Activated T-cell treated with anti-CD3 and anti-CD28 coated beads, Interleukin-2, amount 50 U/mL, for 4 hours (primary cell): Measurements from ENCODE around the gene RAB40C. TPM values are rescaled to one million over a fixed set of nuclear protein-coding genes. Genes with fewer than 3 reads are reported as not detected.

Experiments
- ATAC-seq, 2 donors: fragments of 200-7000 bp; cut with Tn5 transposase; one replicate each; pipeline ENCODE4 v1.10.0; 2021
- DNase-seq: peaks from one replicate; pipeline ENCODE4 v3.0.0-alpha.2; 2020
- H3K27me3 Mint-ChIP-seq: one replicate; pipeline ENCODE4 v1.8.0; 2021; ENCODE audit warnings: low read depth, mixed read lengths
- H3K36me3 Mint-ChIP-seq: one replicate; pipeline ENCODE4 v1.8.0; 2022; ENCODE audit warnings: mixed read lengths; ENCODE audit not compliant: insufficient read depth
- H3K4me1 Mint-ChIP-seq: one replicate; pipeline ENCODE4 v1.8.0; 2021; ENCODE audit warnings: low read depth, mixed read lengths
- H3K4me3 Mint-ChIP-seq: one replicate; pipeline ENCODE4 v1.8.0; 2021; ENCODE audit warnings: mild to moderate bottlenecking, moderate library complexity, mixed read lengths
- H3K9me3 Mint-ChIP-seq: one replicate; pipeline ENCODE4 v1.8.0; 2021; ENCODE audit warnings: mixed read lengths
- total RNA-seq, 3 donors: library from RNA; stranded (reverse); gene quantifications; one replicate each; pipeline ENCODE4 v1.2.1, GENCODE V29; 2021

RAB40C gene
- total RNA-seq, 3 donors from 2014 or later: 13.4 to 15.7 (median 14.6) TPM

DNA sequence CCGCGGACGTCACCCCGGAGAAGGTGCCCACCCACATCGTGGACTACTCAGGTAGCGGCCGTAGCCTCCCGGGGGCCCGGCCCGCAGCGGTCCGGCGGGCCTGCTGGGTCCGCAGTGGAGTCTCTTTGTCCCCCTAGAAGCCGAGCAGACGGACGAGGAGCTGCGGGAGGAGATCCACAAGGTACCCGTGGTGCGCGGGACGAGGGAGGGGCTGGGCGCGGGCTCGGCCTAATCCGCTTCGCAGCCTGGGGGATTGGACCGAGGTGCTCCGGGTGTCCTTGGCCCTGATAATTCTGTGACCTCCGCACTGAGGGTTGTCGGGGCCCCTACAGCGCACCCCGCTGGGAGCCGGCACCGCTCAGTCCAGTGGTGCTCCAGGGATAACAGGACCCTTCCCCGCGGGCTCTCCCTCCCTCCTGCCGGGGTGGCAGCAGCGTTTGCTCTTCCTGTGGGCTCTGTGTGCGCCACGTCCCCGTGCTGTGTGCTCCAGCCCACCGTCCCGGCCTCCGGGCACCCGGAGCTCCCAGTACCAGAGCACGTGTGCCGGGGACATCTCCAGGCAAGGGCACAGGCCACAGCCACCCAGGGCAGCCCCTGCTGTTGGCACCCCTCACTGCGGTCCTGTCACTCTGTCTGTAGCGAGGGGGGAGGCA, 78.8 kb downstream of the RAB40C start:
- Mint-ChIP-seq H3K36me3 (peaks cover 6% of the 10 kb centered on the region), H3K27me3 (no peaks in the 10 kb centered on the region), H3K9me3 (no peaks in the 10 kb centered on the region), H3K4me3 (peak overlapping the region; percentile 80), H3K4me1 (peaks cover 7% of the 10 kb centered on the region)
- DNase-seq (no peak), ATAC-seq (peak; percentile 7 to 12)

DNA sequence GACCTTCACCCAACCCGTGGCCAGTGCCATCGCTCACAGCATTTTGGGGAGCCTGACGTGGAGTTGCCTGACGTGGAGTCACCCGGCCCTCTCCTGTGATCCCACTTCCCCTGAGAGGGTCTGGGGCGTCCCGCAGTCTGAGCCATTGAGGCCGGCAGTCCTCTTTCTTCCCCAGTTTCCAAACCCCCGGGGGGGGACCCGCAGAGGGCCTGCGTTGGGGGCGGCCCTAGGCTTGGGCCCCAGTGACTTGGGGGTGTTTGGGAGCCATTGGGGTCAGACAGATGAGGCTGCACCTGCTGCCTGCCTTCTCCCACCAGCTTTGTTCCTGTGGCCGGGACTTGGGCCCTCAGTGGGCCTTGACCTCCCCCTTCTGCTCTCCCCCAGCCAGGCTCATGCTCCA, 79.8 kb downstream of the RAB40C start:
- H3K4me3 Mint-ChIP-seq: peak overlapping the region; percentile 80
- ATAC-seq (no peak), DNase-seq (no peak)
- H3K27me3 Mint-ChIP-seq: peaks cover under 1% of the 10 kb centered on the region
- peaks cover 7% of the 10 kb centered on the region for H3K4me1 Mint-ChIP-seq
- peaks cover 6% of the 10 kb centered on the region for H3K36me3 Mint-ChIP-seq
- H3K9me3 Mint-ChIP-seq: no peaks in the 10 kb centered on the region

DNA sequence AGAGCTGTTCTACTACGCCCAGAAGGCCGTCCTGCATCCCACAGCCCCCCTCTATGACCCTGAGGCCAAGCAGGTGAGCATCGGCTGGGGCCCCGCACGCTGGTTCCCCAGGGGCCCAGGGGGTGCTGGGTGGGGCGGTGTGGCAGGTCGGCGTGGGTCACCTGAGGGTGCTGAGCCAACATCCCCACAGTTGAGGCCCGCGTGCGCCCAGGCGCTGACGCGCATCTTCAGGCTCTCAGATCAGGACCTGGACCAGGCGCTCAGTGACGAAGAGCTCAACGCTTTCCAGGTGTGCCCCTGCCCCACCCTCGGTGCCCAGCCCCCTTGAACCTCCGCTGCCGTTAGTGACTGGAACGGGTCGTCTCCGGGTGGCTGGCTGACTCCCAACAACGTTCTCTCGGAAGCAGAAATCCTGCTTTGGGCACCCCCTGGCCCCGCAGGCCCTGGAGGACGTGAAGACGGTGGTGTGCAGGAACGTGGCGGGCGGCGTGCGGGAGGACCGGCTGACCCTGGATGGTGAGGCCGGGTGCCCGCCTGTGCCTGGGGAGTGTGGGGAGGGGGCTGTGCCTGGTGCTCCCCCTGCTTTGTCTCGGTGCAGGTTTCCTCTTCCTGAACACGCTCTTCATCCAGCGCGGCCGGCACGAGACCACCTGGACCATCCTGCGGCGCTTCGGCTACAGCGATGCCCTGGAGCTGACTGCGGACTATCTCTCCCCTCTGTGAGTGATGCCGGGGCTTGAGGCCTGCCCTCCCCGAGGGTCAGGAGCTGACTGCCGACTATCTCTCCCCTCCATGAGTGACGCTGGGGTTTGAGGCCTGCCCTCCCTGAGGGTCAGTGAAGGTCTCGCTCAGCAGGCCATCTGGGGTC, 80.9 kb downstream of the RAB40C start:
- DNase-seq: no peak

DNA sequence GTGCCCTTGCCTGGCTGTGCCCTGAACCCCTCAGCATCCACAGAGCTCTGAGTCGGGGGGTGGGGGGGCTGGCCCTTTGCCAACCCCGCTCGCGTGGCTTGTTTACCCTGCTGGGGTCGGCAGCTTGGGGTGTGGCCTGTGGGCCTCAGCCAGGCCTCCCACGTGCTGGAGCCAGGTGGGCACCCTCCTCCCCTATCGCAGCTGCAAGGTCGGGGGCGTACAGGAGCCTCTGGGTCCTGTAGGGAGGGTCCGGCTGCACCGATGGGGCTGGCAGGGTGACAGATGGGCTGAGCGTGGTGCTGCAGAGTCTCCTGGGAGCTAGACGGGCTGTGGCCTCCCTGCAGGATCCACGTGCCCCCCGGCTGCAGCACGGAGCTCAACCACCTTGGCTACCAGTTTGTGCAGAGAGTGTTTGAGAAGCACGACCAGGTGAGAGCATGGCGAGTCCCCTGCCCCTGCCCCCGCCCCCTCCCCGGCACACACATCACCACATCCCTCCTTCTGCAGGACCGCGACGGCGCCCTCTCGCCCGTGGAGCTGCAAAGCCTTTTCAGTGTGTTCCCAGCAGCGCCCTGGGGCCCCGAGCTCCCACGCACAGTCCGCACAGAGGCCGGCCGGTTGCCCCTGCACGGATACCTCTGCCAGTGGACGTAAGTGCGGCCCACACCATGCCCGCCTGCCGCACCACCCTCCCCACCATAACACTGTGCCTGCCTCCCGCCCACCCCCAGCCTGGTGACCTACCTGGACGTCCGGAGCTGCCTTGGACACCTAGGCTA, 81.7 kb downstream of the RAB40C start:
- Mint-ChIP-seq H3K4me1 (peaks cover 11% of the 10 kb centered on the region), H3K27me3 (peaks cover 6% of the 10 kb centered on the region), H3K9me3 (no peaks in the 10 kb centered on the region), H3K4me3 (no peak overlapping the region), H3K36me3 (peaks cover 6% of the 10 kb centered on the region)
- DNase-seq (no peak), ATAC-seq (no peak)

More for the DNA sequence above, 80.9 kb downstream of the RAB40C start:
- no peaks in the 10 kb centered on the region for H3K9me3 Mint-ChIP-seq
- H3K4me3 Mint-ChIP-seq: peak overlapping the region; percentile 42
- ATAC-seq: no peak
- peaks cover 11% of the 10 kb centered on the region for H3K4me1 Mint-ChIP-seq
- H3K27me3 Mint-ChIP-seq: peaks cover 6% of the 10 kb centered on the region
- H3K36me3 Mint-ChIP-seq: peaks cover 6% of the 10 kb centered on the region

DNA sequence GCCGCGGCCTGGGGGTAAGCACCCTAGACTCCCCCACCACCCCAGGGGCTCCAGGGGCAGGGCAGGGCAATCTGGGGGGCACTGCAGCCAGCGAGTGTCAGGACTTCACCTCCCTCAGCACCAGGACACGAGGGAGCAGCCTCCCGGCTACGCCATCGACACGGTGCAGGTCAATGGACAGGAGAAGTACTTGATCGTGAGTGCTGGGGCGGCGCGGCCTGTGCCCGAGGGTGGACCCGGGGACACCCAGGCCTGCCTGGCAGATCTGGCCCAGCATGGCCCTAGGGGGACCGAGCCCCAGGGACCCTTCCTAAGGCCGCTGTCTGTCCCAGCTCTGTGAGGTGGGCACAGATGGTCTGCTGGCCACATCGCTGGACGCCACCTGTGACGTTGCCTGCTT, 82.5 kb downstream of the RAB40C start:
- Mint-ChIP-seq H3K36me3 (peaks cover 6% of the 10 kb centered on the region), H3K9me3 (no peaks in the 10 kb centered on the region), H3K4me1 (peaks cover 11% of the 10 kb centered on the region), H3K4me3 (no peak overlapping the region), H3K27me3 (peaks cover 11% of the 10 kb centered on the region)
- DNase-seq (no peak), ATAC-seq (no peak)

DNA sequence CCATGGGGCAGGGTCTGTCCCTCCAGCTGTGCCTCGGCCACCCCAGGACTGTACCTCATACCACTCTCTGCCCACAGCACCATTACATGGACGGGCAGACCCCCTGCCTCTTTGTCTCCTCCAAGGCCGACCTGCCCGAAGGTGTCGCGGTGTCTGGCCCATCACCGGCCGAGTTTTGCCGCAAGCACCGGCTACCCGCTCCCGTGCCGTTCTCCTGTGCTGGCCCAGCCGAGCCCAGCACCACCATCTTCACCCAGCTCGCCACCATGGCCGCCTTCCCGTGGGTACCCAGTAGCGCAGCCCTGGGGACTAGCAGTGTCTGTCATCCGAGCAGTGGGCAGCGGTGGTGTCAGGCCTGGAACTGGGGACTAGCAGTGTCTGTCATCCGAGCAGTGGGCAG, 83.0 kb downstream of the RAB40C start:
- Mint-ChIP-seq H3K36me3 (peaks cover 6% of the 10 kb centered on the region), H3K4me1 (peaks cover 7% of the 10 kb centered on the region), H3K4me3 (no peak overlapping the region), H3K9me3 (no peaks in the 10 kb centered on the region), H3K27me3 (peaks cover 11% of the 10 kb centered on the region)
- DNase-seq (no peak), ATAC-seq (no peak)

DNA sequence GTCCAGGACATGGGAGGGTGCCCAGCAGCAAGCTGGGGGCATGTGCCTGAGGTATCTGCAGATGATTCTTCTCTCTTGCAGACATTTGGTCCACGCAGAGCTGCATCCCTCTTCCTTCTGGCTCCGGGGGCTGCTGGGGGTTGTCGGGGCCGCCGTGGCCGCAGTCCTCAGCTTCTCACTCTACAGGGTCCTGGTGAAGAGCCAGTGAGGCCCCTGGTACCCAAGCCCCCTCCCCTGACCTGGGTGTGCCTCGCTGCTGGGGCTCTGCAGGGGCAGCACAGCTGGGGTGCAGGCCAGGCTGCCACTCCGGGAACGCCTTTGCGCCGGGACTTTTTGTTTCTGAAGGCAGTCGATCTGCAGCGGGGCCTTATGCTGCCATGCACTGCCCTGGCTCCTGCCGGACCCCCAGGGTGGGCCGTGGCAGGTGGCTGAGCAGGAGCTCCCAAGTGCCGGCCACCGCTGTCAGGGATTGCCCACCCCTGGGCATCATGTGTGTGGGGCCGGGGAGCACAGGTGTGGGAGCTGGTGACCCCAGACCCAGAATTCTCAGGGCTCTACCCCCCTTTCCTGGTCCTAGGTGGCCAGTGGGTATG, 83.6 kb downstream of the RAB40C start:
- H3K4me3 Mint-ChIP-seq: no peak overlapping the region
- H3K9me3 Mint-ChIP-seq: no peaks in the 10 kb centered on the region
- H3K36me3 Mint-ChIP-seq: peaks cover 6% of the 10 kb centered on the region
- H3K27me3 Mint-ChIP-seq: peaks cover 11% of the 10 kb centered on the region
- peaks cover 7% of the 10 kb centered on the region for H3K4me1 Mint-ChIP-seq
- ATAC-seq (no peak), DNase-seq (no peak)

DNA sequence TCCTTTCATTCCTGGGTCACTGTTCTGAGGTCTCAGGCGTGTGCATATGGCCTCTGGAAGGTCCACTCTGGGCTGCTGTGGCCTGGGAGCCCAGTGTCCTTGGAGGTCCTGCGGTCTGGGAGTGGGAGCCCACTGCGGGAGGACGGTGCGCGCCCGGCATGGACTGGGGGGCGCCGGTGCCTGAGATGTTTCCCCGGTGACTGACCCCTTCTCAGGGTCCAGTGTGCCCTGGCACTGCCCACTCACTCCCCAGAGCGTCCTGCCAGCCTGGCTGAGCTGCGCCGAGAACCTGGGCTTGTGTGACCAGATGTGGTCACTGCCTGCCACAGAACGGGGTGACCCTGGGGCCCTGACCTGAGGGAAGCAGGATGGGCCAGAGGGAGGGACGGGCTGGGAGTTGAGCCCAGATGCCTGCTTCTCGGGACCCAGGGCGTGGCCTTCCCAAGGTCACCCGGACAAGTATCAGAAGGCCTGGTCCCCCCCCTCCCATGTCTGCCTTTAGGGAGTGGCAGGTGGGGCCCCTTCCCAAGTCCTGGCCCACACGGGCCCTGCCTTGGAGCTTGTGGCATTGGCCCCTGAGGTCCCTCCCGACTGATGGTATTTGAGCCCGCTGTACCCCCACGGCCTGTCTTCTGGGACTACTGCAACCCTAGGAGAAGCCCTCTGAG, 84.5 kb downstream of the RAB40C start:
- Mint-ChIP-seq H3K4me1 (peaks cover 6% of the 10 kb centered on the region), H3K9me3 (no peaks in the 10 kb centered on the region), H3K27me3 (peaks cover 11% of the 10 kb centered on the region), H3K36me3 (peaks cover 6% of the 10 kb centered on the region), H3K4me3 (no peak overlapping the region)
- ATAC-seq (no peak), DNase-seq (no peak)

DNA sequence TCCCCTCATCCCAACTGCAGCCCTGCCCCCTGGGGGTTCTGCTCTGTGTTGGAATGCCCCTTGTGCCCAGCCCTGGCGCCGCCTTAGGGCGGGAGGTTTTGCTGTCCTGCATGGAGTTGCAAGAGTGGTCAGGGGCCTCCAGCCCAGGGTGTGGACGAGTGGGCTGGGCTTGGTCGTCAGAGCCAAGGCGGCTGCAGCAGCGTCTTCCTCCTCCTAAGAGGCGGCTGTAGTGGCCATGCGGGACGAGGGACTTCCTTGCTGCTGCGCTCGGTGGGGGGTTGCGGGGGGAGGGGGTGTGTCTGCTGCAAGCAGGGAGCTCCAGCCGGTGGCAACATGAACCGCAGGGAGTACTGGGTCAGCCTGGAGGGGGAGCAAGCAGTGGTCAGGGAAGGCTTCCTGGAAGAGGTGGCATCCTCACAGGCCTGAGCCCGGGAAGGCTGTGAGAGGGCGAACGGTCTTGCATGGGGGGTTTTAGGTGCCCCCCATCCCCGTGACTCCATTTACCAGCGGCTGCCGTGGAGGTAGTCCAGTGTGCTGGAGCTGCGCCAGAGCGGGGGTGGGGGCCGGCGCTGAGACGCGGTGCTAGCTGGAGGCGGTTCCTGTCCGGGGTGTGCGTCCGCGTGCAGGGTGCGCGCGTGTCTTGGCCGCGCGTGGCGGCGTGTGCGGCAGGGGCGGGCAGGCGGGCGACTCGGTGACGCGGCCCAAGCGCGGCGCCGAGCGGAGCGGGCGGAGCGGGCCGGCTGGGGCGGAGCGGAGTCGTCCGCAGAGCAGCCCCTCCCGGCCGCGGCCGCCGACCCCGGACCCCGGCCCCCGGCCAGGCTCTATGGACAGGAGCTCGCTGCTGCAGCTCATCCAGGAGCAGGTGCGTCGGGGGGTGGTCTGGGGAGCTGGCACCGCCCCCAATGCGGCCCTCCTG, 85.4 kb downstream of the RAB40C start, which contains the start of gene RHBDL1:
TSS of gene RHBDL1 (plus strand) at position 704 of the 916 bp plus-strand sequence. CDS start at position 824, 120 bp downstream.
- no peak for DNase-seq
- H3K4me3 Mint-ChIP-seq: peak within 1 kb of the TSS; percentile 16

DNA sequence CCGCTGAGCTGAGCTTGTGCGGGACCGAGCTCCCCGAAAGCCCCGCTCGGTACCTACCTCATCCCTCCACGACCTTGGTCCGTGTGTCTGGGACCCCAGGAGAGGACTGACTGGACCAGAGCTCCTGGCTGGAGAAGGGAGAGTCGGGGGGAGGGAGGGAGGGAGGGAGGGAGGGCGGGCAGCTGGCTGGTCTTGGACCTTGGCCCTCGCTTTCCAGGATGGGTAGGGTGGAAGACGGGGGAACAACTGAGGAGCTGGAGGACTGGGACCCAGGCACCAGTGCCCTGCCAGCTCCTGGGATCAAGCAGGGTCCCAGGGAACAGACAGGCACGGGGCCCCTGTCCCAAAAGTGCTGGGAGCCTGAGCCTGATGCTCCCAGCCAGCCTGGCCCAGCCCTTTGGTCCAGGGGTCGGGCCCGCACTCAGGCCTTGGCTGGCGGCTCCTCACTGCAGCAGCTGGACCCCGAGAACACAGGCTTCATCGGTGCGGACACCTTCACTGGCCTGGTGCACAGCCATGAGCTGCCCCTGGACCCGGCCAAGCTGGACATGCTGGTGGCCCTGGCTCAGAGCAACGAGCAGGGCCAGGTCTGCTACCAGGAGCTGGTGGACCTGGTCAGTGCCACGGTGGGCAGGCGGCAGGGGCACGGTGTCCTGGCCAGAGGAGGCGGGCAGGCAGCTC, 86.2 kb downstream of the RAB40C start:
- DNase-seq: no peak

More for the DNA sequence above, 85.4 kb downstream of the RAB40C start, which contains the start of gene RHBDL1:
- peaks cover 8% of the 10 kb centered on the region for H3K4me1 Mint-ChIP-seq
- peaks cover 3% of the 10 kb centered on the region for H3K36me3 Mint-ChIP-seq
- ATAC-seq: no peak
- H3K27me3 Mint-ChIP-seq: peaks cover 11% of the 10 kb centered on the region
- H3K9me3 Mint-ChIP-seq: no peaks in the 10 kb centered on the region

DNA sequence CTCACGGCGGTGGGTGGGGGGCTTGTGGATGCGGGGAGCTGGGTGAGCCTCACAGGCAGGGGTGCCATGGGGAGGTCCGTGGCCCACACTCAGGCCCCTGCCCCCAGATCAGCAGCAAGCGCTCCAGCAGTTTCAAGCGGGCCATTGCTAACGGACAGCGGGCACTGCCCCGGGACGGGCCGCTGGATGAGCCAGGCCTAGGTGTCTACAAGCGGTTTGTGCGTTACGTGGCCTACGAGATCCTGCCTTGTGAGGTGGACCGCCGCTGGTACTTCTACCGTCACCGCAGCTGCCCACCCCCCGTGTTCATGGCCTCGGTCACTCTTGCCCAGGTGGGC, 86.7 kb downstream of the RAB40C start:
- H3K27me3 Mint-ChIP-seq: peaks cover 11% of the 10 kb centered on the region
- no peak for ATAC-seq
- H3K36me3 Mint-ChIP-seq: peaks cover 6% of the 10 kb centered on the region
- H3K4me3 Mint-ChIP-seq: no peak overlapping the region
- peaks cover 15% of the 10 kb centered on the region for H3K4me1 Mint-ChIP-seq
- no peak for DNase-seq
- H3K9me3 Mint-ChIP-seq: no peaks in the 10 kb centered on the region

More for the DNA sequence above, 86.2 kb downstream of the RAB40C start:
- peaks cover 11% of the 10 kb centered on the region for H3K27me3 Mint-ChIP-seq
- ATAC-seq: no peak
- H3K9me3 Mint-ChIP-seq: no peaks in the 10 kb centered on the region
- peaks cover 5% of the 10 kb centered on the region for H3K36me3 Mint-ChIP-seq
- H3K4me3 Mint-ChIP-seq: no peak overlapping the region
- H3K4me1 Mint-ChIP-seq: peaks cover 10% of the 10 kb centered on the region

DNA sequence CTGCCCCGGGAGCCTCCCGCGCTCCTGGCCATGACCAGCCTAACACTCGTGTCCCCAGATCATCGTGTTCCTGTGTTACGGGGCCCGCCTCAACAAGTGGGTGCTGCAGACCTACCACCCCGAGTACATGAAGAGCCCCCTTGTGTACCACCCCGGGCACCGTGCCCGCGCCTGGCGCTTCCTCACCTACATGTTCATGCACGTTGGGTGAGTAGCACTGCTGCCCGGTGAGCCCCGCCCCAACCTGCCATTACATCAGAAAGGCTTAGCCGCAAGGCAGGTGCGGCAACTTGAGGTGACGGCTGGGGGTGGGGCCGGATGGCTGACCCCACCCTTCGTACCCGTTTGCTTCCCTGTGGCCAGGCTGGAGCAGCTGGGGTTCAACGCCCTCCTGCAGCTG, 87.0 kb downstream of the RAB40C start:
- Mint-ChIP-seq H3K4me3 (no peak overlapping the region), H3K9me3 (no peaks in the 10 kb centered on the region), H3K36me3 (peaks cover 8% of the 10 kb centered on the region), H3K27me3 (peaks cover 11% of the 10 kb centered on the region), H3K4me1 (peaks cover 18% of the 10 kb centered on the region)
- ATAC-seq: no peak
- no peak for DNase-seq
